Activated CD8-positive, alpha-beta T cell treated with anti-CD3 and anti-CD28 coated beads, Interleukin-2, amount 10 ng/mL, durations not matched to agents 7 days and 5 days (primary cell): Measurements from ENCODE around the gene TEAD1. TPM values are rescaled to one million over a fixed set of nuclear protein-coding genes. Genes with fewer than 3 reads are reported as not detected.

Experiments
- ATAC-seq: fragments of 150-1000 bp; cut with Tn5 transposase; one replicate; pipeline ENCODE4 v1.10.0; 2021; ENCODE audit warnings: moderate library complexity
- CTCF ChIA-PET: fragments of 350-600 bp; sonication (Branson Sonifier 250); formaldehyde crosslinking; loops from one replicate; lab custom pipeline; 2021; ENCODE audit warnings: antibody characterized with exemption; lab: Charles Lee
- POLR2A ChIA-PET: fragments of 350-600 bp; sonication (Branson Sonifier 250); formaldehyde crosslinking; loops from one replicate; lab custom pipeline; 2021; ENCODE audit warnings: antibody characterized with exemption; lab: Charles Lee
- DNase-seq: peaks from one replicate; pipeline ENCODE4 v3.0.0-alpha.2; 2020
- H3K27ac Mint-ChIP-seq: one replicate; pipeline ENCODE4 v1.8.0; 2021; ENCODE audit warnings: mild to moderate bottlenecking, mixed read lengths
- H3K27me3 Mint-ChIP-seq: one replicate; pipeline ENCODE4 v1.8.0; 2021; ENCODE audit warnings: low read depth, mixed read lengths
- H3K36me3 Mint-ChIP-seq: one replicate; pipeline ENCODE4 v1.8.0; 2021; ENCODE audit warnings: low read depth, mixed read lengths
- H3K4me1 Mint-ChIP-seq: one replicate; pipeline ENCODE4 v1.8.0; 2021; ENCODE audit warnings: low read depth, mixed read lengths
- H3K4me3 Mint-ChIP-seq: one replicate; pipeline ENCODE4 v1.8.0; 2021; ENCODE audit warnings: mild to moderate bottlenecking, mixed read lengths
- H3K9me3 Mint-ChIP-seq: one replicate; pipeline ENCODE4 v1.8.0; 2022; ENCODE audit warnings: mixed read lengths; ENCODE audit not compliant: insufficient read depth
- total RNA-seq, 2 experiments: library from RNA; stranded (reverse); gene quantifications; one replicate each; pipeline ENCODE4 v1.2.3, GENCODE V29; 2021

The TEAD1 gene
- total RNA-seq, 2 experiments from 2014 or later, result 0.05 TPM; not detected in 1

GRCh38 chr11:12680940-12681258 lies 6.7 kb downstream of the TEAD1 start:
- Mint-ChIP-seq H3K27me3 (peaks cover 72% of the 10 kb centered on the region), H3K4me3 (no peak overlapping the region), H3K9me3 (no peaks in the 10 kb centered on the region), H3K36me3 (no peaks in the 10 kb centered on the region), H3K4me1 (peaks cover 8% of the 10 kb centered on the region), H3K27ac (no peak overlapping the region)
- no peak for ATAC-seq
- no peak for DNase-seq
- CTCF ChIA-PET, result no interaction called here
- POLR2A ChIA-PET, result no interaction called here

DNA sequence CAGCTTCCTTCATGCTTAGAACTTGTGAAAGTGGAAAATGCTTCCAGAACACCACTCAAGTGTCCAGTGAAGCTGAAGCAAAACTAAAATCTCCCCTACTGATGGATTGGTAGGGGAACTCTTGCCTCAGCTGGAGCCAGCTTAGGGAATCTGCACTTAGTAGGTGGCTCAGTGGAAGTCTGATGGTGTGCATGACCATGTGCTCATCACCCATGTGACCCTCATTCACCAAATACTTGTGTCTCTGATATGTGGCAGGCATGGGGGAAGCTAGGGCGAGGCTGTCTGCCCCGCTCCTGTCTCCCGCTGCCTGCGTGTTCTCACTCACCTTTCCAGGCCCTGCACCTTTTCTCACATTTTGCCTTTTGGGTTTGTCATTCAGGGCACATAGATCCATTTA lies 7.2 kb downstream of the TEAD1 start:
- Mint-ChIP-seq H3K4me1 (peaks cover 8% of the 10 kb centered on the region), H3K36me3 (no peaks in the 10 kb centered on the region), H3K4me3 (no peak overlapping the region), H3K9me3 (no peaks in the 10 kb centered on the region), H3K27me3 (peaks cover 67% of the 10 kb centered on the region), H3K27ac (no peak overlapping the region)
- ATAC-seq, result no peak
- POLR2A ChIA-PET, result no interaction called here
- no peak for DNase-seq
- CTCF ChIA-PET, result no interaction called here

GRCh38 chr11:12682288-12682687 lies 8.1 kb downstream of the TEAD1 start:
- no peaks in the 10 kb centered on the region for H3K36me3 Mint-ChIP-seq
- POLR2A ChIA-PET, result no interaction called here
- H3K27ac Mint-ChIP-seq, result no peak overlapping the region
- no peaks in the 10 kb centered on the region for H3K9me3 Mint-ChIP-seq
- peaks cover 8% of the 10 kb centered on the region for H3K4me1 Mint-ChIP-seq
- DNase-seq, result no peak
- peaks cover 70% of the 10 kb centered on the region for H3K27me3 Mint-ChIP-seq
- CTCF ChIA-PET, result no interaction called here
- no peak for ATAC-seq
- no peak overlapping the region for H3K4me3 Mint-ChIP-seq

DNA sequence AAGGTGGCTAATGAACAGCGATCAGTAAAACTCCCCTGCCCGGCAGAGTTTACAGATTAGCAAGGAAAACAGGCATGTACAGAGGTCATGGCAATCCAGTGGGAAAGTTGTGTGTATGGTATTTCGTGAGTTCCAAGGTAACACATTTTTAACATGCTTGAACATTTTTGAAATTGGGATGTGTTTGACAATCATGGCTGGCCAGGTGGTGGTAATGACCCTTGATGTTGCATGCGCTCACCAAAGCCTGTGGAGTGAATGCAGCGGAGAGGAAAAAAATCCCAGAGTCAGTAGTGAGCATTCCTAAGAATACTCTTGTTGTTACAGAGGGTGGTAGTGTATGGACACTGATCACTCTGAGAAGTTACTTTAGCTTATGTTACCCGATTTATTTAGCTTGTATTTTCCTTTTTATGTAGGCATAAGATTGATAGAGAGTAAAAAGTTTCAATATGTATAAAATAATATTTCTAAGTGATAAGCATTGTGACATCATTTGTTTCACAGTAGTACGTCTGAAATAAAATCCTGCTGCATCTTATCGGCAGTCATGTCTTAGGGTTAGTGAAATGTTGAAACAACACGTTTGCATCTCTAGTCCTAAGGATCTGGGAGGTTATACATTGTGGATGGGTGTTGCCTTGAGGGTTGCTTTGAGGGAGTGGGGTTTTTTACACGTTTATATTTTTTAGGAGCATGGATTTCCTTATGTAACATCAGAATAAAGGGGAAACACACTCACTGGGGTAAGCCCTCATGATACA lies 8.7 kb downstream of the TEAD1 start:
- no peak overlapping the region for H3K4me3 Mint-ChIP-seq
- peaks cover 72% of the 10 kb centered on the region for H3K27me3 Mint-ChIP-seq
- H3K9me3 Mint-ChIP-seq, result no peaks in the 10 kb centered on the region
- no peak for DNase-seq
- POLR2A ChIA-PET, result no interaction called here
- ATAC-seq, result no peak
- H3K27ac Mint-ChIP-seq, result no peak overlapping the region
- H3K36me3 Mint-ChIP-seq, result no peaks in the 10 kb centered on the region
- peaks cover 8% of the 10 kb centered on the region for H3K4me1 Mint-ChIP-seq
- CTCF ChIA-PET, result no interaction called here

DNA sequence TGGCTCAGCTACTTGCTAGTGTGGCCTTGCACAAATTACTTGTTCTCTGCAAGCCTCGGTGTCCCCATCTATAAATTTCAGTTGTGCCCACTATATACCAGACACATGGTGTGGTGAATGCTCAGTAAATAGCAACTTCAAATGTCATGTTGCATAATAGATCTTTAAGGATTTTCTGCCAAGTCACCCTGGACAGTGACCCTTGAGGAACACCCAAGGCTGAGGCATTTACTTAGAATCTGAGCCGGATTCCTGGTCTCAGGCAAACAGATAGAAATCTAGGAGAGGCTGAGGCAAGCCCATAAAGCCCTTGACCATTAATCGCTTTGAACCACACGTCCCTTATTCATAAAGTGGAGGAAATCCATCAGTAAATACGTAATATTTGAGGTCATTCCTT lies 9.7 kb downstream of the TEAD1 start:
- H3K27ac Mint-ChIP-seq, result no peak overlapping the region
- ATAC-seq (no peak), DNase-seq (no peak)
- H3K36me3 Mint-ChIP-seq, result no peaks in the 10 kb centered on the region
- CTCF ChIA-PET, result no interaction called here
- peaks cover 8% of the 10 kb centered on the region for H3K4me1 Mint-ChIP-seq
- H3K9me3 Mint-ChIP-seq, result no peaks in the 10 kb centered on the region
- H3K4me3 Mint-ChIP-seq, result no peak overlapping the region
- POLR2A ChIA-PET, result no interaction called here
- H3K27me3 Mint-ChIP-seq, result peaks cover 69% of the 10 kb centered on the region

DNA sequence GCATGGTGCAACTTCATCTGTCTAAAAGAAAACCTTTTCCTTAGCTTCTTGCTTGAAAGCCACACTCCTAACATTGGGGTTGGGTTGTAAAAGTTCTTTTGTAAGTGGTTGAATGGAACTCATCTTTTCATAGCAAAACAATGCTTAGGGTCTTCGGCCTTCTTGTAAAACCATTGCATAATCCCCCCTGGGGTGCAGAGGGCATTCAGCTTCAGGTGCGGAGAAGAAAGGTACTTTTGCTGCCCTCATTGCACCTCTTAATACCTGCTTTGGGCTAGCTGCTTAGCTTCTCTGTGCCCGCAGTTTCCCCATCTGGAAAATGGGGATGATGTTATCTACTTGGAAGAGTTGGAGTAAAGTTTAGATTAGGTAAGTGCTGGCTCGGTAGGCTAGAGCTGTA lies 10.1 kb downstream of the TEAD1 start:
- peaks cover 8% of the 10 kb centered on the region for H3K4me1 Mint-ChIP-seq
- H3K4me3 Mint-ChIP-seq, result no peak overlapping the region
- no peak for ATAC-seq
- H3K27me3 Mint-ChIP-seq, result peaks cover 69% of the 10 kb centered on the region
- CTCF ChIA-PET, result no interaction called here
- no peak overlapping the region for H3K27ac Mint-ChIP-seq
- H3K9me3 Mint-ChIP-seq, result no peaks in the 10 kb centered on the region
- H3K36me3 Mint-ChIP-seq, result no peaks in the 10 kb centered on the region
- no peak for DNase-seq
- POLR2A ChIA-PET, result no interaction called here

GRCh38 chr11:12684816-12685215 lies 10.6 kb downstream of the TEAD1 start:
- Mint-ChIP-seq H3K36me3 (no peaks in the 10 kb centered on the region), H3K27me3 (peaks cover 65% of the 10 kb centered on the region), H3K4me3 (no peak overlapping the region), H3K9me3 (no peaks in the 10 kb centered on the region), H3K4me1 (peaks cover 8% of the 10 kb centered on the region), H3K27ac (no peak overlapping the region)
- DNase-seq (no peak), ATAC-seq (no peak)
- ChIA-PET POLR2A (no interaction called here), CTCF (no interaction called here)

DNA sequence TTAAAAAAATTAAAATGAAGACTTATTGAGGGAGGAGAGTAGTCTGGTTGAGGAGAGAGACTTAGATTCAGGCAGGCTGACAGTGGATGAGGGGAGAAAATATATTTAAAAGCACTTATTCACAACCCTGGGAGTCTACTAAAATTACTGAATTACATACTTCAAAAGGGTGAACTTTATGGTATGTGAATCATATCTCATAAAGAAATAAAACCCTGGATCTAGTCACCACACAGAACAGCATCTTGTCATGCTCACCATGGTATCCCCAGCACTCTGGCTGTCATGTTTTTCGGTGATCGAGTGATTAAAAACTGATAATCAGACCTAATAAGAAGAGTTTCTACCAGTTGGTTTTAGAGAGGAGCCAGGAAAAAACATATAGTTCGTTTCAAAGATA lies 11.0 kb downstream of the TEAD1 start:
- ChIA-PET CTCF (no interaction called here), POLR2A (no interaction called here)
- no peak overlapping the region for H3K4me3 Mint-ChIP-seq
- peaks cover 6% of the 10 kb centered on the region for H3K4me1 Mint-ChIP-seq
- no peaks in the 10 kb centered on the region for H3K9me3 Mint-ChIP-seq
- no peaks in the 10 kb centered on the region for H3K36me3 Mint-ChIP-seq
- ATAC-seq (no peak), DNase-seq (no peak)
- peaks cover 65% of the 10 kb centered on the region for H3K27me3 Mint-ChIP-seq
- H3K27ac Mint-ChIP-seq, result no peak overlapping the region

DNA sequence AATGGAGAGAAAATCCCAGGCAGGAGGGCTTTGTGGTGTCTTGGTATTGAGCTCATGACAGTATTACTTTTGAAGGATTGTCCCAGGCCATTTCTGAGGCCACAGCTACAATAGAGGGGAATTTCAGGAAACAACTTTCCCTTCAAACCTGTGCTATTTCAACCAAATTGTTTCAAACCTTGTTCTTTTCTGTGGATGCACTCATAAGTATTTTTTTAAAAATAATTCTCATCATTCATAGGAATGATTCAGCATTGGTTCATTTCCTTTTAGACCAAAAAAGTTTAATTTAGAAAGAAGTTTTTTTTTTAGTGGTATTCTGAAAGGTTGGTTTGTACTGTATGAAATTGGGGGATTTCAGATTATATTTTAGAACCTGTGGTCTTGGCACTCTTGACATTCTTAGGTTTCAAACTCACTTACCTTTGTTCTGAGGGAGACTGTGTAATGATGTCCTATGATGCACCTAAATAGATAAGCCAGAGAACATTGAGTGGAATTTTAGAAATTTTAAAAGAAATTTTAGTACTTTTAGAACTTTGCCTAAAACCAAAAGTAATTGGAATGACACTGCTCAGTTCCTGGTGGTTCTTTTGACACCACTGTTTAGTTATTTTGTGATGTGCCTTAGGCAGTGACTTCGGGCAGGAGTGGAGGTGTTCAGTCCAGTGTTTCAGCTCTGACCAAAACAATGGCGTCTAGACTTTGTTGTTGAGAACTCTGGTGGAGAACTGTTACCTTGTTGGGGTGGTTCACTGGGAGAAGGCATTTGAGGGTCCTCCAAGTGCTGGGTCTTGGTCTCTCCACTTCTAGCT lies 12.2 kb downstream of the TEAD1 start:
- no peak for ATAC-seq
- DNase-seq, result no peak
- H3K4me3 Mint-ChIP-seq, result no peak overlapping the region
- no peaks in the 10 kb centered on the region for H3K4me1 Mint-ChIP-seq
- ChIA-PET POLR2A (no interaction called here), CTCF (no interaction called here)
- no peaks in the 10 kb centered on the region for H3K9me3 Mint-ChIP-seq
- H3K27me3 Mint-ChIP-seq, result peaks cover 65% of the 10 kb centered on the region
- H3K27ac Mint-ChIP-seq, result no peak overlapping the region
- H3K36me3 Mint-ChIP-seq, result no peaks in the 10 kb centered on the region

GRCh38 chr11:12687216-12687623 lies 13.0 kb downstream of the TEAD1 start:
- ChIA-PET CTCF (no interaction called here), POLR2A (no interaction called here)
- DNase-seq (no peak), ATAC-seq (no peak)
- Mint-ChIP-seq H3K27ac (no peak overlapping the region), H3K9me3 (no peaks in the 10 kb centered on the region), H3K4me3 (no peak overlapping the region), H3K36me3 (no peaks in the 10 kb centered on the region), H3K4me1 (no peaks in the 10 kb centered on the region), H3K27me3 (peaks cover 61% of the 10 kb centered on the region)

DNA sequence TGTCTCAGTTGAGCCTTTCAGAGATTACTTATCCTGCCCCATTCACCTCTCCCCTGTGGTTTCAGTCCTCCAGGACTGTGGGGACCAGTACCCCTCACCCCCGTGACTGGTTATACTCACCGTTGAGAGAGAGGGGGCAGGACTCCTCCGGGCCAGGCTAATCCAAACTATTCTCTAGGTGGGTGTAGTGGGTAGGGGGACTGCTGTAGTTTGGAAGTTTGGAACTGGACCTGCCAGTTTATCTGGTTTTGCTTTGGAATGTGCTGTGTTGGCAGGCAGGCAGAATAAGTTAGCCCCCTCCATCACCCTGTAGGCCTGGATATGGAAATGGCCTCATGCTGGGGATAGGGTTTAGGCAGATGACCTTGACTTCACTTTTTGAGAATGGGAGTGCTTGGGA lies 13.5 kb downstream of the TEAD1 start:
- ChIA-PET CTCF (no interaction called here), POLR2A (no interaction called here)
- Mint-ChIP-seq H3K4me1 (no peaks in the 10 kb centered on the region), H3K4me3 (no peak overlapping the region), H3K36me3 (no peaks in the 10 kb centered on the region), H3K27me3 (peaks cover 62% of the 10 kb centered on the region), H3K27ac (no peak overlapping the region), H3K9me3 (no peaks in the 10 kb centered on the region)
- no peak for DNase-seq
- no peak for ATAC-seq

DNA sequence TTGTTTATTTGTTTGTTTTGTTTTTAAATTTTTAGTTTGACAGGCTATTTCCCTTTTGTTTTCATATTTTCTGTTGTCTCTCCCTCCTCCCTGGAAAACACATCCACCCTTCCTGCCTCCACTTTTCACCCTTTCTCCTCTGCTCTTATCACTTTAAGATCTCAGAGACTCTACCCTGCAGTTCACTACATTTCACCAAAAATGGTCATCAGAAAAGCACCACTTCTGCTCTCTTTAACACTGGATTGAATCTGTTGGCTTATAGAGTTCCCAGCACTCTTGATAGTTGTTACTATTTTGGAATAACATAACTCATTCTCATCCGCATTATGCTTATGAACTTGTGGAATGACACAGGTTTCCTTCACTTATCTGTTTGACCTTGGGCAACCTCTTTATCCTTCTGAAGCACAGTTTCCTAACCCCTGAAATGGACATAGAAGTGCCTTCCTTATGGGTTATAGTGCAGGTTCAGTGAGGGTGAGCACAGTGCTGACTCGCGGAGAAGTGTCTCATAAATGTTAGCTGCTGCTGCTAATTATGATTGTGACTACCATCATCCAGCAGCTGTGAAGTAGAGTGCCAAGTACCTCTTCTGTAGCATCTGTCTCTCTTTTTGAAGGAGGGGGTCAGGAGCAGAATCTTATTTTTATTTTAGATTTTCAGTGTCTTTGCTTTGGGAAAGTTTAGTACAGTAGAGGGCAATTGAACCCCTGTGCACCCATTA lies 15.0 kb downstream of the TEAD1 start:
- ATAC-seq, result no peak
- H3K4me1 Mint-ChIP-seq, result peaks cover 8% of the 10 kb centered on the region
- H3K9me3 Mint-ChIP-seq, result no peaks in the 10 kb centered on the region
- H3K4me3 Mint-ChIP-seq, result no peak overlapping the region
- no peak overlapping the region for H3K27ac Mint-ChIP-seq
- ChIA-PET POLR2A (interaction anchor here (0.6 to 1.1 kb wide), 2 partner anchors 11 to 692 kb away, joined by 3 read pairs; no protein-coding TSS in a partner anchor), CTCF (no interaction called here)
- DNase-seq, result no peak
- H3K27me3 Mint-ChIP-seq, result peaks cover 64% of the 10 kb centered on the region
- no peaks in the 10 kb centered on the region for H3K36me3 Mint-ChIP-seq
